HG03039 (cell line): ENCODE measurements around the gene COL4A2.

Experiments
- ATAC-seq: cut with Tn5 transposase; IDR thresholded peaks from one replicate; pipeline ENCODE4 v1.9.1; 2021; ENCODE audit warnings: mild to moderate bottlenecking, moderate library complexity; ENCODE audit not compliant: unreplicated experiment

COL4A2 gene

GRCh38 chr13:110289661-110290060 lies 17.4 kb upstream of the COL4A2 start:
- ATAC-seq: no peak

GRCh38 chr13:110290153-110290552 lies 16.9 kb upstream of the COL4A2 start:
- no peak for ATAC-seq

- no peak for ATAC-seq
Measured at GRCh38 chr13:110290826-110291225, 16.3 kb upstream of the COL4A2 start.

GRCh38 chr13:110291286-110291685 lies 15.8 kb upstream of the COL4A2 start:
- no peak for ATAC-seq

- no peak for ATAC-seq
Measured at GRCh38 chr13:110293037-110293436, 14.0 kb upstream of the COL4A2 start.

GRCh38 chr13:110293649-110294048 lies 13.4 kb upstream of the COL4A2 start:
- ATAC-seq: no peak

GRCh38 chr13:110294146-110294545 lies 12.9 kb upstream of the COL4A2 start:
- no peak for ATAC-seq

GRCh38 chr13:110294622-110295021 lies 12.5 kb upstream of the COL4A2 start:
- no peak for ATAC-seq

GRCh38 chr13:110297011-110297410 lies 10.1 kb upstream of the COL4A2 start:
- ATAC-seq: no peak

GRCh38 chr13:110297766-110298504 lies 9.1 kb upstream of the COL4A2 start:
- no peak for ATAC-seq

GRCh38 chr13:110298505-110299282 lies 8.4 kb upstream of the COL4A2 start:
- peak; percentile 48 for ATAC-seq

- ATAC-seq: no peak
Measured at GRCh38 chr13:110299283-110299840, 7.7 kb upstream of the COL4A2 start.

GRCh38 chr13:110300090-110300815 lies 6.8 kb upstream of the COL4A2 start:
- no peak for ATAC-seq

- ATAC-seq: no peak
Measured at GRCh38 chr13:110301083-110301482, 6.0 kb upstream of the COL4A2 start.

GRCh38 chr13:110301606-110302553 lies 5.2 kb upstream of the COL4A2 start:
- ATAC-seq: no peak

GRCh38 chr13:110302997-110303396 lies 4.1 kb upstream of the COL4A2 start:
- no peak for ATAC-seq

GRCh38 chr13:110303644-110304043 lies 3.4 kb upstream of the COL4A2 start:
- ATAC-seq: no peak

GRCh38 chr13:110304256-110304655 lies 2.8 kb upstream of the COL4A2 start:
- ATAC-seq: no peak

GRCh38 chr13:110305001-110305400 lies 2.1 kb upstream of the COL4A2 start:
- ATAC-seq: no peak

GRCh38 chr13:110305544-110305943 lies 1.5 kb upstream of the COL4A2 start:
- ATAC-seq: no peak
